ENCODE results near the gene SYNCRIP.

- TF ChIP-seq CTCF (IDR thresholded peaks at IDR 0.05; ENCODE audit: poor library complexity, severe bottlenecking), result no peak
- no peak for TF ChIP-seq EP300 (conservative IDR thresholded peaks at IDR 0.05; ENCODE audit: poor library complexity, severe bottlenecking)
- no peak for TF ChIP-seq TAF1 (IDR thresholded peaks at IDR 0.05; ENCODE audit: low read depth)
- no peak for TF ChIP-seq REST (IDR thresholded peaks at IDR 0.05; ENCODE audit: borderline replicate concordance)
- TF ChIP-seq POLR2AphosphoS5 (IDR thresholded peaks at IDR 0.05), result no peak
- TF ChIP-seq EZH2 (IDR thresholded peaks at IDR 0.05; ENCODE audit: borderline replicate concordance, insufficient read depth, low read length, poor library complexity, severe bottlenecking), result no peak
- no peak for TF ChIP-seq SMC3 (conservative IDR thresholded peaks at IDR 0.05; ENCODE audit: poor library complexity)
- TF ChIP-seq RAD21 (conservative IDR thresholded peaks at IDR 0.05), result no peak
These were observed 27.9 kb downstream of the SYNCRIP start for GRCh38 chr6:85614780-85615179.

Measured in neural cell (in vitro differentiated cells).